NCI-H1694 treated with DMSO at 0.1 percent for 48 hours (cell line): ENCODE results near the gene PGF.
A peak's percentile ranks its signal among the peaks of the same experiment; 100 is the strongest.

Experiments
- DNase-seq: peaks from one replicate; lab custom pipeline; 2025; lab: John Stamatoyannopoulos, UW

Gene PGF

GRCh38 chr14:74919421-74920165, 35.8 kb downstream of the PGF start:
- DNase-seq = no peak

- no peak for DNase-seq
Measured at GRCh38 chr14:74918380-74918779, 37.0 kb downstream of the PGF start.

GRCh38 chr14:74917646-74918081, 37.7 kb downstream of the PGF start:
- DNase-seq = no peak

- DNase-seq = no peak
Measured at GRCh38 chr14:74917178-74917543, 38.2 kb downstream of the PGF start.

GRCh38 chr14:74915826-74916225, 39.6 kb downstream of the PGF start:
- DNase-seq = no peak

GRCh38 chr14:74915426-74915825, 40.0 kb downstream of the PGF start:
- DNase-seq = no peak

- DNase-seq = peak; percentile 25
Measured at GRCh38 chr14:74913986-74914573, 41.3 kb downstream of the PGF start.

- no peak for DNase-seq
Measured at GRCh38 chr14:74913393-74913910, 41.9 kb downstream of the PGF start.

- DNase-seq = no peak
Measured at GRCh38 chr14:74912801-74913200, 42.6 kb downstream of the PGF start.

- DNase-seq = no peak
Measured at GRCh38 chr14:74912111-74912510, 43.3 kb downstream of the PGF start.

GRCh38 chr14:74911704-74912103, 43.7 kb downstream of the PGF start:
- DNase-seq = no peak

- no peak for DNase-seq
Measured at GRCh38 chr14:74911221-74911620, 44.2 kb downstream of the PGF start.

- no peak for DNase-seq
Measured at GRCh38 chr14:74910556-74910955, 44.8 kb downstream of the PGF start.

- no peak for DNase-seq
Measured at GRCh38 chr14:74909911-74910310, 45.5 kb downstream of the PGF start.

- no peak for DNase-seq
Measured at GRCh38 chr14:74909501-74909900, 45.9 kb downstream of the PGF start.

- DNase-seq = no peak
Measured at GRCh38 chr14:74908861-74909341, 46.5 kb downstream of the PGF start.

- peak; percentile 71 for DNase-seq
Measured at GRCh38 chr14:74907744-74908143, 47.7 kb downstream of the PGF start.

- no peak for DNase-seq
Measured at GRCh38 chr14:74906925-74907521, 48.4 kb downstream of the PGF start.

- DNase-seq = peak; percentile 59
Measured at GRCh38 chr14:74905595-74906142, 49.7 kb downstream of the PGF start.

- DNase-seq = no peak
Measured at GRCh38 chr14:74904635-74905503, 50.5 kb downstream of the PGF start.

GRCh38 chr14:74902941-74903705, 52.3 kb downstream of the PGF start:
- no peak for DNase-seq
